H1 (cell line): ENCODE data around the gene PRSS36. TPM values are rescaled to one million over a fixed set of nuclear protein-coding genes. Genes with fewer than 3 reads are reported as not detected.

Source experiments
- ATF2 ChIP-seq: IDR thresholded peaks from 2 replicates; pipeline ENCODE4 v1.6.1; 2012; ENCODE audit warnings: low read length, inconsistent platforms
- JUN ChIP-seq: IDR thresholded peaks from 2 replicates; pipeline ENCODE4 v1.6.1; 2011; ENCODE audit warnings: low read depth, mild to moderate bottlenecking, improper control_type of control experiment, low read length
- KDM4A ChIP-seq: IDR thresholded peaks from one replicate; pipeline ENCODE4 v1.7.1; 2012; ENCODE audit warnings: low read depth, mild to moderate bottlenecking, moderate library complexity, low read length, inconsistent platforms; ENCODE audit not compliant: severe bottlenecking
- polyA plus RNA-seq, 7 experiments: library from polyadenylated mRNA; depleted of rRNA in 3 of 7; stranded (reverse) in 5 of 7; unstranded in 2 of 7; fragments of >200 nt in 5 of 7; fragments of 200-250 nt in 2 of 7; gene quantifications; 1 replicate in 5 of 7; 2 replicates in 1 of 7; 4 replicates in 1 of 7; pipeline versions ENCODE4 v1.2.1 to v1.2.3, GENCODE V29; 2011 to 2013; ENCODE audit warnings: missing spikeins in 2 of 7, mixed read lengths in 2 of 7
- total RNA-seq: library from RNA; stranded (reverse); fragmentation: NEBNext Ultra II Directional; extraction: Animal tissue kit (Norgen Biotek cat#: 25700); gene quantifications from 2 replicates; pipeline ENCODE4 v1.2.1, GENCODE V29; 2021

The PRSS36 gene
- total and polyA plus RNA-seq, 2 of the 8 experiments (the other 6 are each of a cell fraction or from before 2014, with no cell fraction given): 1.3 to 1.9 TPM

- TF ChIP-seq ATF2 (no peak), JUN (no peak), KDM4A (no peak)
- TF ChIP-seq, all 59 proteins: peak for 0
Observed at GRCh38 chr16:31090540-31090939, 59.3 kb downstream of the PRSS36 start (continued).
